CD4-positive, alpha-beta T cell treated with Interleukin-6 for 4 hours (primary cell): ENCODE measurements around the gene PRRT3.
A peak's percentile ranks its signal among the peaks of the same experiment; 100 is the strongest.
"Not testable (repeated sequence)": the region's sequence is repeated elsewhere in the genome, so short reads cannot be mapped to it uniquely, and the experiment has no call there.

Experiments
- DNase-seq: peaks from one replicate; pipeline ENCODE4 v3.0.0-alpha.2; 2020; ENCODE audit warnings: mixed read lengths

PRRT3 gene

DNA sequence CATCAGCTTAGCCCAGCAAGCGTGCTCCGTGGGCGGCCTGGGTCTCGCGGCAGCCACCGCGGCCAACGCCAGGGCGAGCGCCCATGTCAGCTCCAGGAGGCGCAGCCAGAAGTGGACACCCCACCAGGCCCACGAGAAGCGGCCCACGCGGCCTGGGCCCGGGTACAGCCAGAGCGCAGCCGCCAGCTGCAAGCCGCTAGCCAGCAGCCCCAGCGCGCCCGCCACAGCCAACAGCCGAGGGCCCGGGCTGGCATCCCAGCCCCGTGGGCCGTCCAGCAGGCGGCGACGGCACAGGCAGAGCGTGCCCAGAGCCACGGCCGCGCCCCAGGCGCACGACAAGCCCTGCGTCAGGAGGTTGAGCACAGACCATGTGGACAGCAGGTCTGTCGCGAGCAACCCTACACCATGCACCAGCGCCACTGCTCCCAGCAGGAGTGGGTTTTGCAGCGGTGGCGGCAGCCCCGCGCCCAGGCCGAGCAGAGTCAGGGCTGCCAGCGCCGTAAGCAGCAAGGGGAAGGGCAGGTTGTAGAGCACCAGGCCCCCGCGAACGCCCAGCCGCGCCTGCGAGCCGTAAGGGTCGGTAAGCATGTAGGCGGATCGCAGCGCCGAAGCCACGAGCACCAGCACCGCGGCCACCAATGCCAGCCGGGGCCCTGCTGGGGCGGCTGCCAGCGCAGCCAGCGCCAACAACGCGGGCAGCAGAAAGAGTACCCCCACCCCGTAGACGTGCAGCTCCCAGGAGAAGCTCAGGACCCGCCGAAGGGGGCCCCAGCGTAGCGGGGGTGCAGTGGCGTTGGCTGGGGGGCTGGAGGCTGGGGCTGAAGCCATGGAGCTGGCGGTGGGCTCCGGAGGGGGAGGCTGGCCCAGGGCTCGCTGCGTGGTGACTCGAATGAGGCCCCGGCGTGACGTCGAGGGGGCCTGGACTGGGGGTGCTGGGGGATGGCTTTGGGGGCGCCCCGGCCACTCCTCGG lies 4.9 kb downstream of the PRRT3 start:
- DNase-seq = no peak

DNA sequence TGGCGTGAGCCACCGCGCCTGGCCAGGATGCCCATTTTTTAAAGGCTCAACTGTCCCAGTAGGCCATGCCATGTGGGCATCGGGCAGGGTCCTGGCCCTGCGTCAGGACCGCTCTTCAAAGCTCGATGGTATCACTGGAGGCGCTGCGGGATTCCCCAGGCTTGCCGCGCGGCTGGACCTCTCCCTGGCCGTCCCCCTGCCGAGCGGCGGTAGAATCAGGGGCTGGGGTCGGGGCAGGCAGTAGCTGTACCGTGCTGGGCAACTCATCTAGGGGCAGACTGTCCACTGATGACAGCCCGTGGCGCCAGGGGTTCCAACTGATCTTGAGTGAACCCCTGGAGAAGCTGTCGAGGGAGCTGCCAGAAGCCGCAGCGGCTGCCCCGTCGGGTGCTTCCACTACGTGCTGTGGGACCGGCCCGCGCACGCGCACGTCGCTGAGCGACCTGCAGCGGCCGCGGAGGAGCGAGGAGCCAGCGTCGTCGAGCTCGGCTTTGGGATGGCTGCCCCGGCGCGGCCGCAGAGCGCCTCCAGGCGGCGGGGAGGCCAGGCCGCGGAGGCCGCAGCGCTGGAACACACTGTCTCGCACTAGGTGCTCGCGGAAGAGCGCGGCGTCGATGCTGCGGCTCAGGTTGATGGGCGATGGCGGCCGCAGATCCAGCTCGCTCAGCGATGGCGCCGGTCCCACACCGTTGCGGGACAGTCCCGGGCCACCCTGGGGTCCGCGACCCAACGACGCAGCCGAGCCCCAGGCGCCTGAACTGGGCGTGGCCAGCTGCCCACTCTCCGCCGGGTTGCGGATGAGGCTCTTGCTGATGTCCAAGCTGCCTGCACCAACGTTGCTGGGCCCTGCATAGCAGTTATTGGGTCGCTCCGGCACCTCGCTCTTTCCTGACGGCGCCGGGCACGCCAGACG lies 5.8 kb downstream of the PRRT3 start:
- DNase-seq = peak; percentile 81

GRCh38 chr3:9945358-9945757 lies 6.8 kb downstream of the PRRT3 start:
- no peak for DNase-seq

DNA sequence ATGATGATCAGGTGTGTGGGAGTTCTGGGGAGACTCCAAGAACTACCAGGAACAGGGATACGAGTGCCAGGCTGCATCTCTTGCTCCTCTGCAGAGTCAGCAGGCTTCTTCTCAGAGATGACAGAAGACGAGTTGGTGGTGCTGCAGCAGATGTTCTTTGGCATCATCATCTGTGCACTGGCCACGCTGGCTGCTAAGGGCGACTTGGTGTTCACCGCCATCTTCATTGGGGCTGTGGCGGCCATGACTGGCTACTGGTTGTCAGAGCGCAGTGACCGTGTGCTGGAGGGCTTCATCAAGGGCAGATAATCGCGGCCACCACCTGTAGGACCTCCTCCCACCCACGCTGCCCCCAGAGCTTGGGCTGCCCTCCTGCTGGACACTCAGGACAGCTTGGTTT lies 7.9 kb downstream of the PRRT3 start:
- DNase-seq = no peak

DNA sequence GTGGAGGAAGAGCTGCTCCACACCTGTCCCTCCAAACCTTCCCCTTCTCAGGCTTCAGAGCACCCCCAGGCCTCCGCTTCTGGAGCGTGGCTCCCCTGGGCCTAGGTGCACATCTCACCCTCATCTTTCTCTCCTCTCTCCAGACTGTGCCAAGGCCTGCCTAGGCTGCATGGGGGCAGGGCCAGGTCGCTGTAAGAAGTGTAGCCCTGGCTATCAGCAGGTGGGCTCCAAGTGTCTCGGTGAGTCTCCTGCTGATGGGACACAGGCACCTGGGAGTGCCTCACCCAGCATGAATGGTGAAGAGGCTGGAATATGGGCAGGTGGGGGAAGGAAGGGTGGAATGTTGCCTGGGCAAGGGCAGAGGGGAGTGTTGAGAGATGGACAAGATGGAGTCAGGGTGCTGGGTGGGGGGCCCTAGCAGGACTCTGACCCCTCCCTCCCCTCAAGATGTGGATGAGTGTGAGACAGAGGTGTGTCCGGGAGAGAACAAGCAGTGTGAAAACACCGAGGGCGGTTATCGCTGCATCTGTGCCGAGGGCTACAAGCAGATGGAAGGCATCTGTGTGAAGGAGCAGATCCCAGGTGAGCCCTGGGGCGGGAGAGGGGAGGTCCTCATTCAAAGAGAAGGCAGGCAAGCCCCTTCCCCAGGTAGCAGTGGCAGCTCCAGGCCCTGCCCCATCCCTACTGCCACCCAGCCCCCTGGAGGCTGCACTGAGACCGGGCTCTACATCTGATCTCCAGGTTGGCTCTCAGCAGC lies 9.1 kb downstream of the PRRT3 start:
- no peak for DNase-seq

DNA sequence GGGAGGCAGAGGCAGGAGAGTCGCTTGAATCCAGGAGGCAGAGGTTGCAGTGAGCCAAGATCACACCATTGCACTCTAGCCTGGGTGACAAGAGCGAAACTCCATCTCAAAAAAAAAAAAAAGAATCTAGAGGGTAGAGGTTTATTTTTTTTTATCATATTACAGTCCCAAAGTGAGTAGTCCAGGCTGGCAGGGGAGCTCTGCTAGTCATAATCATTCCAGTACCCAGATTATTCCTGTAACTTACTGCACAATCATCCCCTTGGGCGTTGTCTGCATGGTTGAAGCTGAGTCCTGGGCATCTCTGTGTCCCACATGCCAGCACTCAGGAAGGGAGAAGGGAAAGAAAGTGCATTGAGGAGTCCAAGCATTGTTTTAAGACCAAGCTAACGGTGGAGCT lies 10.0 kb downstream of the PRRT3 start:
- DNase-seq = no peak

- DNase-seq = no peak
These were observed 11.5 kb downstream of the PRRT3 start for GRCh38 chr3:9940746-9941145.

- not testable (repeated sequence) for DNase-seq
These were observed 12.3 kb downstream of the PRRT3 start for GRCh38 chr3:9939906-9940305.

GRCh38 chr3:9938966-9939365 lies 13.2 kb downstream of the PRRT3 start:
- no peak for DNase-seq

DNA sequence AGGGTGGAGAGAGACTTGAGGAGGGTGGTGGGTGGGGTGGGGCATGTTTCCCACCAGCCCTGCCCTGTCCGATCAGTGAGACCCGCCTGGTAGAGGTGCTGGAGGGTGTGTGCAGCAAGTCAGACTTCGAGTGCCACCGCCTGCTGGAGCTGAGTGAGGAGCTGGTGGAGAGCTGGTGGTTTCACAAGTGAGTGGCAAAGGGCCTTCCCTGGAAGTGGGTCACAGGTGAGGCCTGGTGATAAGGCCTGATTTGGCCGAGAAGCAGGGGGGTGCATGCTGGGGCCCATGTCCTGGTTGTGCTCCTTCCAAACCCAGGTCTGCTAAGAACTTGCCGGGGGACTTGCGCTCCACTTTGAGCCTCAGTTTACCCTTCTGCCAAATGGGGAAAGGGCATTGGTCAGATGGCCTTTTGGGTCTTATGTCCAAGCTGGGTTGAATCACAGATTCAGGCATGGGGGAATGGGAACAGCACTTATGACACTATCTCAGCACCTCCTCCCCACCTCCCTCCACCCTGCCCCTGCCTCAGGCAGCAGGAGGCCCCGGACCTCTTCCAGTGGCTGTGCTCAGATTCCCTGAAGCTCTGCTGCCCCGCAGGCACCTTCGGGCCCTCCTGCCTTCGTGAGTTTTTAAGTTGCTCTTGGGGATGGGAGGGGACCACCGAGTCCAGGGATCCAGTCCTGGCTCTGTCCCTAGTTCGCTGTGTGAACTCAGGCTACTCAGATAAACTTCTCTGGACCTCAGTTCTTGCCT lies 14.5 kb downstream of the PRRT3 start:
- no peak for DNase-seq

GRCh38 chr3:9935966-9936510 lies 16.2 kb downstream of the PRRT3 start:
- DNase-seq = no peak

- no peak for DNase-seq
These were observed 17.2 kb downstream of the PRRT3 start for GRCh38 chr3:9934993-9935392.

DNA sequence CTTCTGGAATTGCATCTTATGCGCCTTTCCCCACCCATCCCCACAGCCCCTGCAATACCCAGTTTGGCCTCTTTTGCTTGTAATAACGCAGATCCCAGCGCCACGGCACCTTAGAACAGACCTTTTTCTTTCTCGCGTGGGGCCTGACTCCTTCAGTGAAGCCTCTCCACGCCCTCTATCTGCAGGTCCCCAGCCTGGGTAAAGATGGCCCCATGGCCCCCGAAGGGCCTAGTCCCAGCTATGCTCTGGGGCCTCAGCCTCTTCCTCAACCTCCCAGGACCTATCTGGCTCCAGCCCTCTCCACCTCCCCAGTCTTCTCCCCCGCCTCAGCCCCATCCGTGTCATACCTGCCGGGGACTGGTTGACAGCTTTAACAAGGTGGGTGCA lies 18.0 kb downstream of the PRRT3 start:
- peak; percentile 36 for DNase-seq

DNA sequence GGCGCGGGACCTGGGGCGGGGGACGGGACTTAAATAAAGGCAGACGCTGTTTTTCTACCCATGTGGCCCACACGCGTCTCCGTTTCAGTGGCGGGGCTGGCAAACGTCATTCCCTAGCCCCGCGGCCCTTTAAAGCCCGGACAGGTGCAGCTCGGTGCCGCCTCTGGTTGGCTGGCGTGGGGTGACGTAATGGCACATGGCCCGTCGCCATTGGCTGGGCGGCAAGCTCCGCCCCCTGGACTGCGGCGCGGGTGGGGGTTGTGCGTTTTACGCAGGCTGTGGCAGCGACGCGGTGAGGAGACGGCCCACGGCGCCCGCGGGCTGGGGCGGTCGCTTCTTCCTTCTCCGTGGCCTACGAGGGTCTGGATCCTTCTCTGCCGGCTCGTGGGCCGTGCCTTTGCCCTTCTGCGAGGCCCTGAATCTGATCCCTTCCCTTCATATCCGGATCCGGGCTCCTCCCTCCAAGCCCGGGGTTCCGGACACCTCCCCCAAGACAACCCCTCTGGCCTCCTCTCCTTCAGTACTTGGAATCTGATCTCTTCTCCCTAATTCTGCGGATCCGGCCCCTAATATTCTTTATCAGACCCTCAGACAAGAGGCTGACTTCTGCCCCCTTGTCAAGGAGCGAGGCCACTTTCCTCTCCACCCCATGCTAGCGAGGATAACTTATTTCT lies 18.5 kb downstream of the PRRT3 start, which contains the start of gene CRELD1:
CRELD1 (plus strand) TSS at position 274 of the 674 bp plus-strand sequence. CDS start 605 bp downstream, outside the sequence.
- DNase-seq = peak; percentile 97

DNA sequence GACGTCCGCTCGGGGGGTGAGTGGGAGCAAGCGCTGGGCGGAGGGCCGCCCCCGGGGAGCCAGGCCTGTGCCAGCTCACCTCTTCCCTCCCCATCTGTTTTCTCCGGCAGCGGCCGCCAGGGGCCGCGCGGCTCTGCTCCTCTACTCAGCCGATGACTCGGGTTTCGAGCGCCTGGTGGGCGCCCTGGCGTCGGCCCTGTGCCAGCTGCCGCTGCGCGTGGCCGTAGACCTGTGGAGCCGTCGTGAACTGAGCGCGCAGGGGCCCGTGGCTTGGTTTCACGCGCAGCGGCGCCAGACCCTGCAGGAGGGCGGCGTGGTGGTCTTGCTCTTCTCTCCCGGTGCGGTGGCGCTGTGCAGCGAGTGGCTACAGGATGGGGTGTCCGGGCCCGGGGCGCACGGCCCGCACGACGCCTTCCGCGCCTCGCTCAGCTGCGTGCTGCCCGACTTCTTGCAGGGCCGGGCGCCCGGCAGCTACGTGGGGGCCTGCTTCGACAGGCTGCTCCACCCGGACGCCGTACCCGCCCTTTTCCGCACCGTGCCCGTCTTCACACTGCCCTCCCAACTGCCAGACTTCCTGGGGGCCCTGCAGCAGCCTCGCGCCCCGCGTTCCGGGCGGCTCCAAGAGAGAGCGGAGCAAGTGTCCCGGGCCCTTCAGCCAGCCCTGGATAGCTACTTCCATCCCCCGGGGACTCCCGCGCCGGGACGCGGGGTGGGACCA lies 19.2 kb downstream of the PRRT3 start:
- DNase-seq = peak; percentile 89

DNA sequence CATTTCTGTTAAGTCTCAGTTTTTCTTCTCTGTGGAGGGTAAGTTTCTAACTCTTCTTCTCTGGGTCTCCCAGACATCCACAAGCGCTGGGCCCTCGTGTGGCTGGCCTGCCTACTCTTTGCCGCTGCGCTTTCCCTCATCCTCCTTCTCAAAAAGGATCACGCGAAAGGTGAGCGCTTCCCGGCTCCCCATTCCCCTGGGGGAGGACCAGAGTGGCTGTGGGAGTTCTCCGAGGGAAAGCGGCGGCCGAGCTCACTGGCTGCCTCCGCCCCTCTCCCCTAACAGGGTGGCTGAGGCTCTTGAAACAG lies 19.7 kb downstream of the PRRT3 start:
- no peak for DNase-seq

- DNase-seq = no peak
These were observed 21.3 kb downstream of the PRRT3 start for GRCh38 chr3:9930804-9931418.

DNA sequence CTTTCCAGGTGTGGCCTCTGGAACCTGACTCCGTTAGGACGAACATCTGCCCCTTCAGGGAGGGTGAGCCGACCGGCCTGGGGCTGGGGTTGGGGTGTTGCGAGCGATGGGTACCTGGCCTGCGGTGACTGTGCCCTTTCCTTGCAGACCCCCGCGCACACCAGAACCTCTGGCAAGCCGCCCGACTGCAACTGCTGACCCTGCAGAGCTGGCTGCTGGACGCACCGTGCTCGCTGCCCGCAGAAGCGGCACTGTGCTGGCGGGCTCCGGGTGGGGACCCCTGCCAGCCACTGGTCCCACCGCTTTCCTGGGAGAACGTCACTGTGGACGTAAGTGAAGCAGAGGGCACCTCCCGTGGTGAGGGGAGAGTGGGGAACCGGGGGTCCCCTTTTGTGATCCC lies 24.1 kb downstream of the PRRT3 start:
- DNase-seq = no peak

- DNase-seq = no peak
These were observed 33.8 kb downstream of the PRRT3 start for GRCh38 chr3:9918261-9919038.
